Measurements from ENCODE around the gene HLA-DOA.

Gene HLA-DOA

GRCh38 chr6:32969685-32970412 lies 39.5 kb downstream of the HLA-DOA start:
- DNase-seq, result peak; percentile 73
- in situ Hi-C loops (cut with HindIII; ENCODE audit: low pct_ligation_motif_present, low pct_unique_long_range_greater_than_20kb, low sequenced_read_pairs), result no loop called here

GRCh38 chr6:32968867-32969684 lies 40.3 kb downstream of the HLA-DOA start:
- in situ Hi-C loops (cut with HindIII; ENCODE audit: low pct_ligation_motif_present, low pct_unique_long_range_greater_than_20kb, low sequenced_read_pairs), result no loop called here
- DNase-seq, result peak; percentile 84

GRCh38 chr6:32968093-32968866 lies 41.1 kb downstream of the HLA-DOA start, which contains the start of gene BRD2:
Gene BRD2 (plus strand): TSS chr6:32968594. CDS start chr6:32972899, 4,305 bp downstream.
- in situ Hi-C loops (cut with HindIII; ENCODE audit: low pct_ligation_motif_present, low pct_unique_long_range_greater_than_20kb, low sequenced_read_pairs), result no loop called here
- peak; percentile 95 for DNase-seq

- in situ Hi-C loops (cut with HindIII; ENCODE audit: low pct_ligation_motif_present, low pct_unique_long_range_greater_than_20kb, low sequenced_read_pairs), result no loop called here
- peak; percentile 79 for DNase-seq
Observed at GRCh38 chr6:32967151-32968091, 42.0 kb downstream of the HLA-DOA start.

GRCh38 chr6:32964776-32965175 lies 44.6 kb downstream of the HLA-DOA start:
- no peak for DNase-seq
- in situ Hi-C loops (cut with HindIII; ENCODE audit: low pct_ligation_motif_present, low pct_unique_long_range_greater_than_20kb, low sequenced_read_pairs), result no loop called here

- in situ Hi-C loops (cut with HindIII; ENCODE audit: low pct_ligation_motif_present, low pct_unique_long_range_greater_than_20kb, low sequenced_read_pairs), result no loop called here
Observed at GRCh38 chr6:32963866-32964265, 45.5 kb downstream of the HLA-DOA start.

GRCh38 chr6:32962213-32962826 lies 47.1 kb downstream of the HLA-DOA start:
- in situ Hi-C loops (cut with HindIII; ENCODE audit: low pct_ligation_motif_present, low pct_unique_long_range_greater_than_20kb, low sequenced_read_pairs), result no loop called here
- DNase-seq, result no peak

More at GRCh38 chr6:32963866-32964265, 45.5 kb downstream of the HLA-DOA start:
- no peak for DNase-seq

- DNase-seq, result no peak
- in situ Hi-C loops (cut with HindIII; ENCODE audit: low pct_ligation_motif_present, low pct_unique_long_range_greater_than_20kb, low sequenced_read_pairs), result no loop called here
Observed at GRCh38 chr6:32960563-32960962, 48.8 kb downstream of the HLA-DOA start.

GRCh38 chr6:32956176-32956575 lies 53.2 kb downstream of the HLA-DOA start:
- in situ Hi-C loops (cut with HindIII; ENCODE audit: low pct_ligation_motif_present, low pct_unique_long_range_greater_than_20kb, low sequenced_read_pairs), result no loop called here
- DNase-seq, result no peak

- DNase-seq, result peak; percentile 41
- in situ Hi-C loops (cut with HindIII; ENCODE audit: low pct_ligation_motif_present, low pct_unique_long_range_greater_than_20kb, low sequenced_read_pairs), result no loop called here
Observed at GRCh38 chr6:32954986-32955802, 54.2 kb downstream of the HLA-DOA start.

- in situ Hi-C loops (cut with HindIII; ENCODE audit: low pct_ligation_motif_present, low pct_unique_long_range_greater_than_20kb, low sequenced_read_pairs), result no loop called here
- DNase-seq, result no peak
Observed at GRCh38 chr6:32954267-32954666, 55.1 kb downstream of the HLA-DOA start.

Measured in ACHN (cell line).